GM12864 (cell line): ENCODE data around the gene DTX3.

Experiments used
- DNase-seq: peaks from one replicate; pipeline ENCODE4 v3.0.0-alpha.2; 2011; ENCODE audit warnings: low read depth
- H3K4me3 ChIP-seq: 2 replicates; pipeline ENCODE4 v1.5.1; 2011; ENCODE audit warnings: mild to moderate bottlenecking, low read depth, low read length, control low read depth
- TF ChIP-seq, protein P1 (sequence below): IDR thresholded peaks from 2 replicates; pipeline ENCODE4 v1.5.1; 2011; ENCODE audit warnings: low read depth, mild to moderate bottlenecking, moderate library complexity, low read length, control low read depth, inconsistent platforms; ENCODE audit errors: missing control alignments

DTX3 gene

GRCh38 chr12:57625261-57626032 is 20.8 kb downstream of the DTX3 start:
- TF ChIP-seq, protein P1, sequence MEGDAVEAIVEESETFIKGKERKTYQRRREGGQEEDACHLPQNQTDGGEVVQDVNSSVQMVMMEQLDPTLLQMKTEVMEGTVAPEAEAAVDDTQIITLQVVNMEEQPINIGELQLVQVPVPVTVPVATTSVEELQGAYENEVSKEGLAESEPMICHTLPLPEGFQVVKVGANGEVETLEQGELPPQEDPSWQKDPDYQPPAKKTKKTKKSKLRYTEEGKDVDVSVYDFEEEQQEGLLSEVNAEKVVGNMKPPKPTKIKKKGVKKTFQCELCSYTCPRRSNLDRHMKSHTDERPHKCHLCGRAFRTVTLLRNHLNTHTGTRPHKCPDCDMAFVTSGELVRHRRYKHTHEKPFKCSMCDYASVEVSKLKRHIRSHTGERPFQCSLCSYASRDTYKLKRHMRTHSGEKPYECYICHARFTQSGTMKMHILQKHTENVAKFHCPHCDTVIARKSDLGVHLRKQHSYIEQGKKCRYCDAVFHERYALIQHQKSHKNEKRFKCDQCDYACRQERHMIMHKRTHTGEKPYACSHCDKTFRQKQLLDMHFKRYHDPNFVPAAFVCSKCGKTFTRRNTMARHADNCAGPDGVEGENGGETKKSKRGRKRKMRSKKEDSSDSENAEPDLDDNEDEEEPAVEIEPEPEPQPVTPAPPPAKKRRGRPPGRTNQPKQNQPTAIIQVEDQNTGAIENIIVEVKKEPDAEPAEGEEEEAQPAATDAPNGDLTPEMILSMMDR = no peak
- no peak for DNase-seq
- no peak overlapping the region for H3K4me3 ChIP-seq

- no peak overlapping the region for H3K4me3 ChIP-seq
- TF ChIP-seq, protein P1 = no peak
- no peak for DNase-seq
Observed at GRCh38 chr12:57626111-57626920, 21.7 kb downstream of the DTX3 start.

- TF ChIP-seq, protein P1 = no peak
- H3K4me3 ChIP-seq = no peak overlapping the region
- no peak for DNase-seq
Observed at GRCh38 chr12:57626921-57627445, 22.4 kb downstream of the DTX3 start.

DNA sequence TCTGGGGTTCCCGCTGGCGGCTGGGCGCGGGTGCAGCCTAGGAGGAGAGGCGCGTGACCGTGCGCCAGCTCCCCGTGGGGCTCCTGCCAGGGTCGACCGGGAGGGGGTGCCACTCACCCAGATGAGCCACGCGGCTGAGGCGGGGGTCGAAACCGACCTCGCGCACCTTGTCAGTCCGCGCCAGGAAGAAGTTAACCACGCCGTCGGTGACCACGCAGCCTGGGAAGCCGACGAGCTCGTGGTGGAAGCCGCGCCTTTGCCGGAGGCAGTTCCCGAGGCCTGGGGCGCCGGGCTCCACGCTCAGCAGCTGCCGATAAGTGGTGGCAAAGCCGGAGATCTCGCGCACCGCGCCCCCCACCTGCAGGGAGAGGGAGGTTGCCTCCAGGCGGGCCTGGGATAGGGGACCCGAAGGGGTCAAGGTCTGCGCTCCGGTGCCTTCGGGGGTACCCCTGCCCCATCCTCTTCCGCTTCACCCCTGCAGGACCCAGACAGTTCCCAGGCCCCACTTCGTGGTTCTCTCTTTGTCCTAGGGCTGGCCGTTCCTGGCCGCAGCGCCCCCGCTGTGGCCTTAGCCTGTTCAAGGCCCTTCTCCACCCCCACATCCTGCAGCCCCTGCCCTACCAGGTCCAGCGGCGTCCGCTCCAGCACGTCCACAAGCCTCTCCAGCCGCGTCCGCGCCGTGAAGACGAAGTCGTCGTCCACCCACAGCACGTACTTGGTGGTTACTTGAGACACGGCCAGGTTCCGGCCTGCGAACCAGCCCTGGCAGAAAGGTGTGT is 23.1 kb downstream of the DTX3 start:
- H3K4me3 ChIP-seq = no peak overlapping the region
- TF ChIP-seq, protein P1 = peak; percentile 27
- DNase-seq = no peak

GRCh38 chr12:57628280-57629191 is 23.9 kb downstream of the DTX3 start:
- no peak for DNase-seq
- TF ChIP-seq, protein P1 = no peak
- no peak overlapping the region for H3K4me3 ChIP-seq
